Erythroblast (primary cell): ENCODE measurements around the gene COX6A2.

Experiments used
- GATA1 ChIP-seq: IDR thresholded peaks from 2 replicates; pipeline ENCODE4 v1.6.1; 2011; ENCODE audit warnings: low read depth, mild to moderate bottlenecking, control low read depth, low read length, moderate library complexity
- POLR2A ChIP-seq: IDR thresholded peaks from 2 replicates; pipeline ENCODE4 v1.6.1; 2011; ENCODE audit warnings: mild to moderate bottlenecking, low read length

DNA sequence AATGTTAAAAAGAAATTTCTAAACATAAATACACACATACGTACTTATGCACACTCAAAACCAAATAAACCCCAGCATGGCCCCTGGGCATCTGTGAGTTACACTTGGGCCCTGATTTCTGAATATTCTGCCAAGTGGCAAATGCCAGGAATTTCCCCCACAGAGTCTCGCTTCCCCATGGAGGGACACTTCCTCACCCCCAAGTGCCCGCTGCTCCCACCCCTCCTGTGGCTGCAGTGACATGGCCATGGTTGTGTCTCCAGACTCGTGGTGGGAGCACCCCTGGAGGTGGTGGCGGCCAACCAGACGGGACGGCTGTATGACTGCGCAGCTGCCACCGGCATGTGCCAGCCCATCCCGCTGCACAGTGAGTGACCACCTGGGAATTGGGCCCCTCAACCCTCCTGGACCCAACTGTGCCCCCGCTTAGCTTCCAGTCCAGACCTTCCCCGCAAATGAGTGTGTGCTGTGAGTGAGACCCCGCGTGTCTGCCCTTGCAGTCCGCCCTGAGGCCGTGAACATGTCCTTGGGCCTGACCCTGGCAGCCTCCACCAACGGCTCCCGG lies 31.0 kb downstream of the COX6A2 start:
- TF ChIP-seq POLR2A: no peak
- no peak for TF ChIP-seq GATA1
